Measurements from ENCODE around the gene NTN4.
"Not testable (repeated sequence)": the region's sequence is repeated elsewhere in the genome, so short reads cannot be mapped to it uniquely, and the experiment has no call there.

The NTN4 gene

GRCh38 chr12:95796225-95796981 is 5.8 kb upstream of the NTN4 start:
- no peak for DNase-seq

DNA sequence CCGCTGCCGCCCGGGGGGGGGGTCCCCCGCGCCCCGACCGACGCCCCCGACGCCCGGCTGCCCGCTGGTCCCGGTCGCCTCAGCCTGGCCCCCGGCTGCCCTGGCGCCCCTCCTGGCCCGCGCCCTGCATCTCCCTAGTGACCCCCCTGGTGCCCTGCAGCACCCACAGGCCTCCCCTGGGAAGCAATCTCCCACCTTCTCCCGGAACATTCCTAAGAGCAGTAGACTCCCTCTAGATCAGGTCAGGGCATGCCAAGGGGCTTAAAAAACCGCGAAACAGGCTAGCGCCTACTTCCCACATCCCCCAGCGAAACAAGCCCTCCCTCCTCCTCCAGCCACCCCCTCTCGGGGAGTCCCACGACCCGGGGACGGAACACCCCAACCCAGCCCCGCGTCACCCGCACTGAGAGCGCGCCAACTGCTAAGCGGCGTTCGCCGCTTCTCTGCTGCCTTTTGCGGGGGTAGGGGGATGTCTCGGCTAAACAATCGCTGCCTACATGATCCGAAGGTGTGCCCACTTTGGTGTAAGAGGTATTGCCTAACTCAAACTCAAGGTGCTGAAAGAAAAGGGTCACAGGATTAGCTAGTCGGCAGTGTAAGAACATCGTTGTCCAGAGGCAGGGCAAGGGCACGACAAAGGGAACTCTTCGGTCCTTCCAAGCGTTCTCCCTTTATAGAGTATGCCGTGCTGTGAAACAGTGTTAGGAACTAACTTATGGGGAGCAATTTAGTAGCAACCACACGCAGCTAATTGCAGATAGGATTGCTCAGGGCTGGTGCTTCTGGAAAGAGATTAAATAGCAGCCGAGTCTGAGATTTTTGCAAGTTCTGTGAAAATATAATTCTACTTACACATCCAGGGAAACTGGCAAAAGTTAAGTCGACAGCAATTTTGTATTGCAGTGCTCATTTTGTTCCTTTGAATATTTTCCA is 619 bp upstream of the NTN4 start:
- peak; percentile 11 for DNase-seq

DNA sequence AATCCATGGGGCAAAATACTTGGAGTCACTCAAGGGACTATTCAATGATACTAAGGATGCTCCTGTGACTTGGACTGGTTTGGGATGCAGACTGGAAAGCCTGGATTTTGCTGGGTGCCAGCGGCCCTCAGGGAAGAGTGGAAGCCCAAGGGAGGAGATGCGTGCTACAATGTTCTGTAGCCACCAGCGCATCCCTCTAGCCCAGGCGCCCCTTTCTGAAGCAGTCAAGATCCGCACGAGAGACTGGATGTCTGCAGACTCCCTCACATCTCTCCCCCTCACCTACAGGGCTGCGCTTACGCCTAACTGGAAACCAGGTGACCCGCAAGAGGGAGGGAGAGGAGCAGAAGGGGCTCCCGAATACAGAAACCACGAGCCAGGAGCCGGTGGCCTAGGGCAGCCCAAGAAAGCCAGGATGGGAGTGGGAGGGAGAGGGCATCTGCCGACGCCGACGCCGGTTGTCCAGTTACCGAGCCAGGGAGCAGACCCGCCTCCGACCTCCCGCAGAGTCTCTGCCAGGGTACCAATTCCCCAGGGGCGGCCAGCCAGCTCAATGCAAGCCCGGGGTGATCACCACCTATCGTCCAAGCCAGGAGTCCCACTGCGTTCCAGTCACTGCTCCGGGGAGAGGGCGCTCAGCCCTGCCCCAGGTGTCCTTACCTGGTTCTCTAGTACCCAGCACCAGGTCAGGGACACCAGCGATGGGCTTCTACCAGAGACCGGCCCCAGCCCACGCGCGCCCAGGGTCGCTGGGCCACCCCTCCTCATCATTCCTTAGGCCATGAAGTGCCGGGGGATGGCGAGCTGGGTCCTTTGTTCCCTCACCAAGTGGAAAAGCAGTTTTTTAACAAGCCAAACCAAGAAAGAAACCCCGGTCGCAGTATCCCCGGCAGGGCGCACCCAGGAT is 1.2 kb downstream of the NTN4 start:
- DNase-seq = peak; percentile 24

DNA sequence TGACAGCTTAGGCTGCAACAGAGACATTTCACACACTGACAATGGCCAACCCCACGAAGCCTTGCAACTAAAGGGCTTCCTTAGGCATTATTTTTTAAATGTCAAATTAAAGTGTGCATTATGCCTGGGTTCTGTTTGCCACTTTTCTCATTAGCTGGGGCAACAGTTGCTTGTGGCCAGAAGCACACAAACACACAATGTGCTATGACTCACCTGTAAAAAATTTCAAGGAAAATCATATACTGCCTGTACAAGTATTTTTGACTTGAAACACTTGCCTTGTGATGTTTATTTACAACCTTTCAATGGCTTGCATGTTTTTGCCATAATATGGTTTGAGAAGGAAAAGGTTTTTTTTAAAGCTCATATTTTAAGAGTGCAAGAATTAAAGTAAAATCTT is 1.9 kb downstream of the NTN4 start:
- no peak for DNase-seq

- no peak for DNase-seq
Measured at GRCh38 chr12:95787274-95787818, 3.2 kb downstream of the NTN4 start.

DNA sequence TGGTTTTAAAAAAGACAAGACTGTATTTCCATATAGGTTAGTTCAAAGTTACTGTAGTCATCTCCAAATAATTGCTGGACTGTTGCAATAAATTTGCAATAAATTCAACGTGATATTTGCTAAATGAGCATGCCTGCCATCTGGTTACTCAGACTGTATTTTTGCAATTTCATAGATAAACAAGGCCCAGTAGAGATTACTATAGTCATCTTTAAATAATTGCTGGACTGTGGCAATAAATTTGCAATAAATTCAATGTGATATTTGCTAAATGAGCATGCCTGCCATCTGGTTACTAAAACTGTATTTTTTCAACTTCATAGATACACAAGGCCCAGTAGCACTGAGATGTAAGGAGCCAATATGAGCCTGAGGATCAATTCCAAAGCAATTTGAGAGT is 5.6 kb downstream of the NTN4 start:
- no peak for DNase-seq

DNA sequence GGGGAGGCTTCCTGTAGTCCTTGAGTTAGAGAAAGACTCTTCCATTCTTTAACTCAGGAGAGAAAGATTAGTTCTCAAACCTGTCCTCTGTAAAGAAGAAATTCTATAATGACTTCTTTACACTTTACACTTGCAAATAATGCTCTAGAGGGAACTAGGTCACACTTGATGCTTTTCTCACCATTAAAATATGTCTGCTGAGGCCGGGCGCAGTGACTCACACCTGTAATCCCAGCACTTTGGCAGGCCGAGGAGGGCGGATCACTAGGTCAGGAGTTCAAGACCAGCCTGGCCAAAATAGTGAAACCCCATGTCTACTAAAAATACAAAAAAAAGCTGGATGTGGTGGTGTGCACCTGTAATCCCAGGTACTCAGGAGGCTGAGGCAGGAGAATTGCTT is 6.3 kb downstream of the NTN4 start:
- DNase-seq = no peak

DNA sequence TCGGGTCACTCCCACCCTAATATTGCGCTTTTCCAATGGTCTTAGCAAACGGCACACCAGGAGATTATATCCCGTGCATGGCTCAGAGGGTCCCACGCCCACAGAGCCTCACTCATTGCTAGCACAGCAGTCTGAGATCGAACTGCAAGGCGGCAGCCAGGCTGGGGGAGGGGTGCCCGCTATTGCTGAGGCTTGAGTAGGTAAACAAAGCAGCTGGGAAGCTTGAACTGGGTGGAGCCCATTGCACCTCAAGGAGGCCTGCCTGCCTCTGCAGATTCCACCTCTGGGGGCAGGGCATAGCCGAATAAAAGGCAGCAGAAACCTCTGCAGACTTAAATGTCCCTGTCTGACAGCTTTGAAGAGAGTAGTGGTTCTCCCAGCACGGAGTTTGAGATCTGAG is 15.1 kb downstream of the NTN4 start:
- not testable (repeated sequence) for DNase-seq

GRCh38 chr12:95774311-95775045 is 16.1 kb downstream of the NTN4 start:
- no peak for DNase-seq

DNA sequence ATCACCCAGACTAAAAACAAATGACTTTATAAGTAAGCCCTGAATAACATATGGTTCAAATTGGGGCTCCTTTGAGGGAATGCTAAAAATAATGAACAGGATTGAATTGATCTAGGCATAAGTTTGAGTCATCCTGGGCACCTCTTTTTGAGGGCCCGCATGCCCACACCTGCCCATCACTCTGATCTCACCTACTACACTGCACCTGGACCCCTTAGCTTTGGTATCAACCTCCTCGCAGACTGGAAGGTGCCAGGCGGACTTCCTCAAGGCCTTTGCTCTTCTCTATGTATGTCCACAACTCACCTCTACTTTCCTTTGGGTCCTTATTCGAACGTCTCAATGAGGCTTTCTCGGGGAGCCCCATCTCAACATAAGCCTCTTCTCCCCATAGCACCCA is 17.2 kb downstream of the NTN4 start:
- DNase-seq = no peak

GRCh38 chr12:95767703-95768102 is 22.9 kb downstream of the NTN4 start:
- DNase-seq = no peak

GRCh38 chr12:95766356-95767019 is 24.1 kb downstream of the NTN4 start:
- no peak for DNase-seq

DNA sequence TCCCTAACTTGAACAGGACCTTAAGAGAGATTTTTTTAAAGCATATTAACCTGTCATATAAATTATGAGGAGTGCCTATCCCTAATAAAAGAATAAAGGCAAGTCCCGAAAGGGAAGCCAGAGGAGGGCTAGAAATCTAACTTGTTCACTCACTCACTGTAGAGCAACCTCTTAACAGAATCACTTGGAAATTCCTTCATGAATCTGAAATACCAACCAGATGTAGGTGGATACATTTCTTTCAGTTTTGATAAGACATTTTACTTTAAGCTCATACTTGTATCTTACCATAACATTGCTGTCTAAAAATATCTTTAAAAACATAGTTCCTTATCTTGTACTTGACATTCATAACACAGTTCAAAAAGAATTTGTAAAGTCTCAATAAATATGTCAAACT is 25.7 kb downstream of the NTN4 start:
- no peak for DNase-seq

- DNase-seq = peak; percentile 66
Measured at GRCh38 chr12:95763809-95764253, 26.7 kb downstream of the NTN4 start.

DNA sequence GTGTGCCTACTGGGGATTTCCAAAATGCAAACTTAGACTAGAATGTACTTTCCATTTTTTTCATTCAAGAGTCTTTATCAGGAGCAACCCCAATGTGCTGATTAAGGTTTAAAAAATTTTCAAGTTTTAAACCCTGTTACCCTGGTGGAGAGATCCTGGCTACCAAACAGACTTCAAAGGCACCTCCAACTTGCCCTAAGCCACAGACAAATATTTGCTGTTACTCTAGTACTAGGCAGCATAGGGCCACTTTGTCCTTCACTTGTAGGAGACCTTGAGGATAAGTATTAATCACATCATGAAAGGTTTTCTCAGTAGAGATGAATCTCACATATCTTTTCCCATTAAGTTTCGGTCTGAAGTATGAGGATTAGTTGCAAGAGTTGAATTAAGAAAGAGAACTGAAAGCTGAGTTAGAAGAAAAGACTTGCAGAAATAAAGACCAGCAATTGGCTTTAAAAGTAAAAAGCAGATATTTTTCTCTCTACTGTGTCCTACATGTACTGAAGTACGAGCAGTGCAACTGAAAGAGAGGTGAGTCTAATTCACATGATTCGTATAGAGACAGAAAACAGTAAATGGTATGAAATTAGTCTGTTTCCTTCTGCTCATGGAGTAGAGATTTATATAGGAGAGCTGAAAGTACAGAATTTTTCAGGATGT is 28.3 kb downstream of the NTN4 start:
- DNase-seq = peak; percentile 20

- DNase-seq = no peak
Measured at GRCh38 chr12:95760371-95760770, 30.2 kb downstream of the NTN4 start.

GRCh38 chr12:95759718-95760117 is 30.8 kb downstream of the NTN4 start:
- DNase-seq = no peak

DNA sequence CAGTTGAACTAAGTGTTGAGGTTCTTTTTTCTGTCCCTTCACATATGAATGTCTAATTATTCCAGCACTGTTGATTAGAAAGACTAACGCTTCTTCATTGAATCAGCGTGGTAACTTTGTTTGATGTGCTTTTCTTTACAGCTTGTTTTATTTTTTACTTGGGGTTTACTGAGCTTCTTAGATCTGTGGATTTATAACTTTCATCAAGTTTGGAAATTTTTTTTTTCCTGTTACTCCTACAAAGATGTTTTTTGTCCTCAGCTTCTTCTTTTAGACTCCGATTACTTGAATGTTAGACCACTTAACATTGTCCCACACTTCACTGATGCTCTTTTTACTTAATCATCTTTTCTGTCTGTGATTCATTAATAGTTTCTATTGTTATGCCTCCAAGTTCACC is 31.5 kb downstream of the NTN4 start:
- DNase-seq = no peak

- DNase-seq = no peak
Measured at GRCh38 chr12:95756362-95756761, 34.2 kb downstream of the NTN4 start.

DNA sequence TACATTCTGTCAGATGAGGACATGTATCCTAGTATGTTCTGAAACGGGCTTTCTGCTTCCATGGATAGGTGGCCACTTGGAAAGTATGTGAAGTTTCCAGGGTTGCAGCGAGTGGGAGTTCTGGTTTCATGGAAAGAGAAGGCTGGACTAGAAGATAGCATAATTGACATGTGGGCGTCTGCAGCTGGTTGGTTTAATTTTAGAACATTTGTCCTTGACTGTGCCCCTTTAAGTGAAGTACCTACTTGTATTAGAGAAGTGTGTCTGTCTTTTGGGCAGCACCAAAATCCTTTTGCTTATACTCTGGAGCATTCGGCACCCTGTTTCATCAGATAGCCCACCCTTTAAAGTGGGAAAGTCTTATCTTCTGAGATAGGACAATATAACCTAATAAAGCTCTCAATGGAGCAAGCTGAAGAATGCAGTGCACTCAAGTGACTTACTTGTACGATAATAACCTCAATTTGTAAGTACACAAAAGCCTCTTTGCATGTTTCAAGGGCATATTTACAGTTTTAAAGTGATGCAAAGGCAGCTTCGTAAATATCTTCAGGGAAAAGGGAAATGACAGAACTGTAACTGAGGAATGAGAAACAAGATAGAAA is 35.2 kb downstream of the NTN4 start:
- DNase-seq = no peak
